Ishikawa (cell line): Measurements from ENCODE around the gene OSCP1.

Experiments
- CEBPB ChIP-seq: IDR thresholded peaks from 2 replicates; pipeline ENCODE4 v1.6.1; 2012
- CREB1 ChIP-seq: IDR thresholded peaks from 2 replicates; pipeline ENCODE4 v1.6.1; 2012; ENCODE audit warnings: low read depth
- EGR1 ChIP-seq: IDR thresholded peaks from 2 replicates; pipeline ENCODE4 v1.6.1; 2012
- EP300 ChIP-seq: IDR thresholded peaks from 2 replicates; pipeline ENCODE4 v1.6.1; 2012; ENCODE audit warnings: borderline replicate concordance
- FOXM1 ChIP-seq: IDR thresholded peaks from 2 replicates; pipeline ENCODE4 v1.6.1; 2012; ENCODE audit warnings: low read depth, borderline replicate concordance
- NFIC ChIP-seq: IDR thresholded peaks from 2 replicates; pipeline ENCODE4 v1.6.1; 2012
- RAD21 ChIP-seq: IDR thresholded peaks from 2 replicates; pipeline ENCODE4 v1.6.1; 2012; ENCODE audit warnings: low read depth
- TAF1 ChIP-seq: IDR thresholded peaks from 2 replicates; pipeline ENCODE4 v1.6.1; 2012; ENCODE audit warnings: low read depth, mild to moderate bottlenecking
- TCF12 ChIP-seq: IDR thresholded peaks from 2 replicates; pipeline ENCODE4 v1.6.1; 2012; ENCODE audit warnings: low read depth
- TEAD4 ChIP-seq: IDR thresholded peaks from 2 replicates; pipeline ENCODE4 v1.6.1; 2012
- YY1 ChIP-seq: IDR thresholded peaks from 2 replicates; pipeline ENCODE4 v1.6.1; 2012; ENCODE audit warnings: low read depth
- ZBTB7A ChIP-seq: IDR thresholded peaks from 2 replicates; pipeline ENCODE4 v1.6.1; 2012; ENCODE audit warnings: low read depth
- TF ChIP-seq, protein P1 (sequence below): IDR thresholded peaks from 2 replicates; pipeline ENCODE4 v1.6.1; 2012
- TF ChIP-seq, protein P2 (sequence below): IDR thresholded peaks from 2 replicates; pipeline ENCODE4 v1.6.1; 2012
- TF ChIP-seq, protein P3 (sequence below): IDR thresholded peaks from 2 replicates; pipeline ENCODE4 v1.6.1; 2012; ENCODE audit warnings: low read depth, mild to moderate bottlenecking

OSCP1 gene

DNA sequence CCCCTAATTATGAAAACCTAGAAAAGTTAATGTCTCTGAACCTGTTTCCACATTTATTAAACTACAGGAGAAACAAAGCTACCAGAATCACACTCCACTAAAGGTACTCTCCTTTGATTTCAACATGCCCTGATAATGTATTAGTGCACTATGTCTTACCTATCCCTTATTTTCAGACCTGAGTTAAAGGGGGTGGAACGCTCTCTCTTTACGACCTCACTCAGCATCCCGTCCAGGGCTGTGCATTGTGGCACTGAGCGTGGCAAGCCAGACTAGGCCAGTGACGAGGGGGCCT, 53.2 kb downstream of the OSCP1 start:
- TF ChIP-seq, protein P1, sequence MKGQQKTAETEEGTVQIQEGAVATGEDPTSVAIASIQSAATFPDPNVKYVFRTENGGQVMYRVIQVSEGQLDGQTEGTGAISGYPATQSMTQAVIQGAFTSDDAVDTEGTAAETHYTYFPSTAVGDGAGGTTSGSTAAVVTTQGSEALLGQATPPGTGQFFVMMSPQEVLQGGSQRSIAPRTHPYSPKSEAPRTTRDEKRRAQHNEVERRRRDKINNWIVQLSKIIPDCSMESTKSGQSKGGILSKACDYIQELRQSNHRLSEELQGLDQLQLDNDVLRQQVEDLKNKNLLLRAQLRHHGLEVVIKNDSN = no peak
- no peak for TF ChIP-seq CREB1
- TF ChIP-seq YY1 = no peak
- no peak for TF ChIP-seq NFIC
- TF ChIP-seq TCF12 = no peak
- TF ChIP-seq TEAD4 = no peak
- no peak for TF ChIP-seq RAD21
- TF ChIP-seq, protein P2, sequence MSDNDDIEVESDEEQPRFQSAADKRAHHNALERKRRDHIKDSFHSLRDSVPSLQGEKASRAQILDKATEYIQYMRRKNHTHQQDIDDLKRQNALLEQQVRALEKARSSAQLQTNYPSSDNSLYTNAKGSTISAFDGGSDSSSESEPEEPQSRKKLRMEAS = no peak
- TF ChIP-seq, protein P3, sequence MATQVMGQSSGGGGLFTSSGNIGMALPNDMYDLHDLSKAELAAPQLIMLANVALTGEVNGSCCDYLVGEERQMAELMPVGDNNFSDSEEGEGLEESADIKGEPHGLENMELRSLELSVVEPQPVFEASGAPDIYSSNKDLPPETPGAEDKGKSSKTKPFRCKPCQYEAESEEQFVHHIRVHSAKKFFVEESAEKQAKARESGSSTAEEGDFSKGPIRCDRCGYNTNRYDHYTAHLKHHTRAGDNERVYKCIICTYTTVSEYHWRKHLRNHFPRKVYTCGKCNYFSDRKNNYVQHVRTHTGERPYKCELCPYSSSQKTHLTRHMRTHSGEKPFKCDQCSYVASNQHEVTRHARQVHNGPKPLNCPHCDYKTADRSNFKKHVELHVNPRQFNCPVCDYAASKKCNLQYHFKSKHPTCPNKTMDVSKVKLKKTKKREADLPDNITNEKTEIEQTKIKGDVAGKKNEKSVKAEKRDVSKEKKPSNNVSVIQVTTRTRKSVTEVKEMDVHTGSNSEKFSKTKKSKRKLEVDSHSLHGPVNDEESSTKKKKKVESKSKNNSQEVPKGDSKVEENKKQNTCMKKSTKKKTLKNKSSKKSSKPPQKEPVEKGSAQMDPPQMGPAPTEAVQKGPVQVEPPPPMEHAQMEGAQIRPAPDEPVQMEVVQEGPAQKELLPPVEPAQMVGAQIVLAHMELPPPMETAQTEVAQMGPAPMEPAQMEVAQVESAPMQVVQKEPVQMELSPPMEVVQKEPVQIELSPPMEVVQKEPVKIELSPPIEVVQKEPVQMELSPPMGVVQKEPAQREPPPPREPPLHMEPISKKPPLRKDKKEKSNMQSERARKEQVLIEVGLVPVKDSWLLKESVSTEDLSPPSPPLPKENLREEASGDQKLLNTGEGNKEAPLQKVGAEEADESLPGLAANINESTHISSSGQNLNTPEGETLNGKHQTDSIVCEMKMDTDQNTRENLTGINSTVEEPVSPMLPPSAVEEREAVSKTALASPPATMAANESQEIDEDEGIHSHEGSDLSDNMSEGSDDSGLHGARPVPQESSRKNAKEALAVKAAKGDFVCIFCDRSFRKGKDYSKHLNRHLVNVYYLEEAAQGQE = no peak
- TF ChIP-seq ZBTB7A = no peak
- TF ChIP-seq FOXM1 = no peak
- TF ChIP-seq EP300 = no peak
- no peak for TF ChIP-seq EGR1

DNA sequence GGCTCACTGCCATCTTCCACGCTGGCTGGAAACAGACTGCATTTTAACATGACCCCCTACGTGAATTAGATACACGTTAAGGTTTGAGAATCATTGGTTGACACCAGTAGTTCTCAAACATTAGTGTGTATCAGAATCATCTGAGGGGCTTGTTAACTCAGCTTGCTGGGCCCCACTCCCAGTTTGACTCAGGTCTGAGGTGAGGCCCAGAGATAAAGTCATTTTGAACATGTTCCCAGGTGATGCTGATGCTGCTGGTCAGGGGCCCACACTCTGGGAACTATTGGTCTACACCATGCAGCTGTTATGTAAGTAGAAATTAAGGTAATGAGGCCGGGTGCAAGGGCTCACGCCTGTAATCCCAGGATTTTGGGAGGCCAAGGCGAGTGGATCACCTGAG, 53.9 kb downstream of the OSCP1 start:
- TF ChIP-seq TAF1 = no peak
- TF ChIP-seq ZBTB7A = no peak
- TF ChIP-seq, protein P2 = no peak

DNA sequence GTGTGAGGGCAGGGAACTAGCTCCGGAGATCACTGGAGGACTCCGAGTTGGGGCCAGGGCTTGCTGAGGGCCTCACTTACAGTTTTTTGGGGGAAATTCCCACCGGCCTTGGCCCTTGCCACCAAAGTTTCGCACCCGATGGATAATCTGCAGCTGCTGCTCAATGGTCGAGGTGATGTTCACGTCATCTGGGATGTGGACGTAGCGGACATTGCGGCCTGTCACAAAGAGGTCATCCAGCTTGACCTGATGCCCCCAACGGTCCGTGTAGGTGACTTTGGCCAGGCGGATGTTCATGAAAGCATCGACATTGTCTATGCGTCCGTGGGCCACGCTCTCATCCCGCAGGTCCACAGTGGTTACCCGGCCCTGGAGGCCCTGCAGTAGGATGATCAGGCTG, 56.6 kb downstream of the OSCP1 start:
- TF ChIP-seq EP300 (no peak), RAD21 (no peak), NFIC (no peak), CREB1 (no peak)

DNA sequence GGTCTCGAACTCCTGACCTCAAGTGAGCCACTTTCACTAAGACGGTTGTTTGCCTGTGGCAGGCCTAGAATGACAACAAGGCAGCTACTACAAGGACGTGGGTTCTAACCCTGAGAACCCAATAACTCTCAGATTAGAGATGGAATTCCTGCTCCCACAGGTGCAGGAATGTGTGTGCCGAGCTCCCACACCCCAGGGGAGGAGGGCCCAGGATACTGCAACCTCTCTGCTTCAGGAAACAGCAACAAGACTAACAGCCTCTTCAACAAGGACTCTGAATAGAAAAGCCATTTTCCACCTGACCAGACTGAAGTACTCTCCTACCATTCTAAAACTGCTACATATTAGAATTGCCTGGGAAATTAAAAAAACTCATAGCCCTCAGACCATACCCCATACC, 57.4 kb downstream of the OSCP1 start:
- TF ChIP-seq ZBTB7A (no peak), YY1 (no peak), EGR1 (no peak), EP300 (no peak), RAD21 (no peak), CEBPB (no peak), TAF1 (no peak), CREB1 (no peak)
- TF ChIP-seq, protein P3 = no peak
- TF ChIP-seq, protein P2 = no peak
- TF ChIP-seq, protein P1 = no peak

DNA sequence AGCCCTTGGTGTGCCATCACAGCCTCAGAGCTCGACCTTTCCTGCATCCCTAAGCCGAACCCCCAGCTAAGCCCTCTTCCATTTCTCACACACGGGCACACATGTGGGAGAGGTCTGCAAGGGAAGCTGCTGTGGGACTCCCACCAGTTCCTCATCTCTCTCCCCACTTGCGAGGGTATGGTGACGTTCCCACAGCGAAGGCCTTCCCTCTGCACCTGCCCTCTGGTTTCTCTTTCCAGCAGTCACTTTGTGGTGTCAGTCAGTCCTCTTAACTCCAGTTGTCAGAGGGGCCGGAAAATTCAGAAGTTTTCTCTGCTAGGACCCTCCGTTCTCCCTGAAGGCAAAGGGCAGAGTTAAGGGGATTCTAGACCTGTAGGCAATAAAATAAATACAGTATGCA, 59.0 kb downstream of the OSCP1 start:
- no peak for TF ChIP-seq TEAD4
- TF ChIP-seq, protein P2 = no peak
- TF ChIP-seq, protein P3 = no peak
